HG03103 (cell line): ENCODE data around the gene GRIK1.

Experiments
- ATAC-seq: cut with Tn5 transposase; IDR thresholded peaks from one replicate; pipeline ENCODE4 v1.9.1; 2021; ENCODE audit warnings: low read depth; ENCODE audit not compliant: unreplicated experiment

GRIK1 gene

GRCh38 chr21:29793712-29794111 lies 146.1 kb downstream of the GRIK1 start:
- ATAC-seq = no peak

- no peak for ATAC-seq
Observed at GRCh38 chr21:29789393-29789792, 150.4 kb downstream of the GRIK1 start.

GRCh38 chr21:29788752-29789151 lies 151.0 kb downstream of the GRIK1 start:
- no peak for ATAC-seq

GRCh38 chr21:29787361-29787909 lies 152.4 kb downstream of the GRIK1 start:
- no peak for ATAC-seq

- ATAC-seq = no peak
Observed at GRCh38 chr21:29786496-29787360, 153.1 kb downstream of the GRIK1 start.

GRCh38 chr21:29777160-29777559 lies 162.6 kb downstream of the GRIK1 start:
- no peak for ATAC-seq

- ATAC-seq = no peak
Observed at GRCh38 chr21:29775462-29775861, 164.3 kb downstream of the GRIK1 start.

GRCh38 chr21:29771491-29772066 lies 168.2 kb downstream of the GRIK1 start:
- no peak for ATAC-seq

- ATAC-seq = no peak
Observed at GRCh38 chr21:29763674-29764073, 176.1 kb downstream of the GRIK1 start.

GRCh38 chr21:29762570-29763082 lies 177.2 kb downstream of the GRIK1 start:
- no peak for ATAC-seq

- no peak for ATAC-seq
Observed at GRCh38 chr21:29753216-29753615, 186.6 kb downstream of the GRIK1 start.

GRCh38 chr21:29751473-29752185 lies 188.2 kb downstream of the GRIK1 start:
- ATAC-seq = no peak

GRCh38 chr21:29749957-29750356 lies 189.8 kb downstream of the GRIK1 start:
- ATAC-seq = no peak

GRCh38 chr21:29749223-29749622 lies 190.6 kb downstream of the GRIK1 start:
- no peak for ATAC-seq

- no peak for ATAC-seq
Observed at GRCh38 chr21:29748391-29749167, 191.2 kb downstream of the GRIK1 start.

GRCh38 chr21:29741761-29742160 lies 198.0 kb downstream of the GRIK1 start:
- ATAC-seq = no peak

- ATAC-seq = no peak
Observed at GRCh38 chr21:29739176-29739575, 200.6 kb downstream of the GRIK1 start.

- no peak for ATAC-seq
Observed at GRCh38 chr21:29738730-29739129, 201.1 kb downstream of the GRIK1 start.

- ATAC-seq = no peak
Observed at GRCh38 chr21:29737186-29737585, 202.6 kb downstream of the GRIK1 start.

- no peak for ATAC-seq
Observed at GRCh38 chr21:29730281-29730680, 209.5 kb downstream of the GRIK1 start.
